Smooth muscle cell (in vitro differentiated cells): Measurements from ENCODE around the gene WNK2. TPM values are rescaled to one million over a fixed set of nuclear protein-coding genes. Genes with fewer than 3 reads are reported as not detected.

Experiments used
- DNase-seq: peaks from one replicate; lab custom pipeline; 2025; ENCODE audit not compliant: unreplicated experiment; lab: John Stamatoyannopoulos, UW
- H2AFZ ChIP-seq: fragments of 200-600 bp; sonication (generic); 2 replicates; pipeline ENCODE4 v1.6.0; 2016; ENCODE audit warnings: antibody characterized with exemption, low read depth, mild to moderate bottlenecking
- H3F3A ChIP-seq: fragments of 200-600 bp; sonication (generic); 2 replicates; pipeline ENCODE4 v1.6.0; 2017; ENCODE audit warnings: antibody characterized with exemption, low read depth
- H3K27ac ChIP-seq: fragments of 200-600 bp; sonication (generic); 2 replicates; pipeline ENCODE4 v1.5.1; 2016; ENCODE audit warnings: low read depth, mild to moderate bottlenecking
- H3K27me3 ChIP-seq: fragments of 200-600 bp; sonication (generic); 2 replicates; pipeline ENCODE4 v1.6.1; 2016; ENCODE audit warnings: low read depth, mild to moderate bottlenecking
- H3K36me3 ChIP-seq: fragments of 200-600 bp; sonication (generic); 2 replicates; pipeline ENCODE4 v1.5.1; 2016; ENCODE audit warnings: low read depth
- H3K4me1 ChIP-seq: fragments of 200-600 bp; sonication (generic); 2 replicates; pipeline ENCODE4 v1.5.1; 2016; ENCODE audit warnings: low read depth
- H3K4me2 ChIP-seq: fragments of 200-600 bp; sonication (generic); 2 replicates; pipeline ENCODE4 v1.6.0; 2016; ENCODE audit warnings: mild to moderate bottlenecking
- H3K4me3 ChIP-seq: fragments of 200-600 bp; sonication (generic); 2 replicates; pipeline ENCODE4 v1.5.1; 2016; ENCODE audit warnings: mild to moderate bottlenecking
- H3K79me2 ChIP-seq: fragments of 200-600 bp; sonication (generic); 2 replicates; pipeline ENCODE4 v1.6.0; 2016; ENCODE audit warnings: low read depth, mild to moderate bottlenecking
- H3K9ac ChIP-seq: fragments of 200-600 bp; sonication (generic); 2 replicates; pipeline ENCODE4 v1.6.0; 2016; ENCODE audit warnings: low read depth
- H3K9me3 ChIP-seq: fragments of 200-600 bp; sonication (generic); replicated peaks from 2 replicates; pipeline ENCODE4 v1.5.1; 2016; ENCODE audit warnings: low read depth
- H4K20me1 ChIP-seq: fragments of 200-600 bp; sonication (generic); 2 replicates; pipeline ENCODE4 v1.6.0; 2016; ENCODE audit warnings: low read depth
- WGBS: methylation state at CpG from one replicate; pipeline ENCODE4 v1.1.7; 2016; ENCODE audit warnings: low lambda C conversion rate; 5-methylcytosine and 5-hydroxymethylcytosine counted together
- polyA plus RNA-seq: library from polyadenylated mRNA; unstranded; fragments of >200 nt; fragmentation: Nextera tagmentation; extraction: Ambion mirVana; gene quantifications from 2 replicates; pipeline ENCODE4 v1.2.1, GENCODE V29; 2016
- total RNA-seq: library from RNA; depleted of rRNA; stranded (reverse); fragments of >200 nt; gene quantifications from 2 replicates; pipeline ENCODE4 v1.2.3, GENCODE V29; 2014
- TF ChIP-seq, protein P1 (sequence below): fragments of 200-600 bp; sonication (generic); IDR thresholded peaks from 2 replicates; pipeline ENCODE4 v1.5.1; 2017; ENCODE audit warnings: borderline replicate concordance, mild to moderate bottlenecking, antibody characterized with exemption; ENCODE audit not compliant: insufficient read depth, poor library complexity, severe bottlenecking

Gene WNK2
- total and polyA plus RNA-seq, 2 experiments from 2014 or later = 0.27 to 0.31 TPM

DNA sequence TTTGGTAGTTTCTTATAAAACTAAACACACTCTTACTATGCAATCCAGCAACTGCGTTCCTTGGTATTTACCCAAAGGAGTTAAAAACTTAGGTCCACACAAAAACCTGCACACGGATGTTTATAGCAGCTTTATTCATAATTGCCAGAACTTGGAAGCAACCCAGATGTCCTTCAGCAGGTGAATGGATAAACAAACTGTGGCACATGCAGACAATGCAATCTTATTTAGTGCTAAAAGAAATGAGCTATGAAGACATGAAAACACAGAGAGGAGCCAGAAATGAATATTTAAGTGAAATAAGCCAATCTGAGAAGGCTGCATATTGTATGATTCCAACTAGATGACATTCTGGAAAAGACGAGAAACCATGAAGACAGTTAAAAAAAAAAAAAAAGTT, 10.7 kb downstream of the WNK2 start:
- H3K4me2 ChIP-seq = no peak overlapping the region
- H3K27me3 ChIP-seq = no peaks in the 10 kb centered on the region
- DNase-seq = no peak
- H3F3A ChIP-seq = no peaks in the 10 kb centered on the region
- no peaks in the 10 kb centered on the region for H3K36me3 ChIP-seq
- no peaks in the 10 kb centered on the region for H4K20me1 ChIP-seq
- H3K4me1 ChIP-seq = no peaks in the 10 kb centered on the region
- no peaks in the 10 kb centered on the region for H3K79me2 ChIP-seq
- no peak overlapping the region for H3K4me3 ChIP-seq
- 86% methylated on average over 3 of the region's 3 CpGs for WGBS
- TF ChIP-seq, protein P1, sequence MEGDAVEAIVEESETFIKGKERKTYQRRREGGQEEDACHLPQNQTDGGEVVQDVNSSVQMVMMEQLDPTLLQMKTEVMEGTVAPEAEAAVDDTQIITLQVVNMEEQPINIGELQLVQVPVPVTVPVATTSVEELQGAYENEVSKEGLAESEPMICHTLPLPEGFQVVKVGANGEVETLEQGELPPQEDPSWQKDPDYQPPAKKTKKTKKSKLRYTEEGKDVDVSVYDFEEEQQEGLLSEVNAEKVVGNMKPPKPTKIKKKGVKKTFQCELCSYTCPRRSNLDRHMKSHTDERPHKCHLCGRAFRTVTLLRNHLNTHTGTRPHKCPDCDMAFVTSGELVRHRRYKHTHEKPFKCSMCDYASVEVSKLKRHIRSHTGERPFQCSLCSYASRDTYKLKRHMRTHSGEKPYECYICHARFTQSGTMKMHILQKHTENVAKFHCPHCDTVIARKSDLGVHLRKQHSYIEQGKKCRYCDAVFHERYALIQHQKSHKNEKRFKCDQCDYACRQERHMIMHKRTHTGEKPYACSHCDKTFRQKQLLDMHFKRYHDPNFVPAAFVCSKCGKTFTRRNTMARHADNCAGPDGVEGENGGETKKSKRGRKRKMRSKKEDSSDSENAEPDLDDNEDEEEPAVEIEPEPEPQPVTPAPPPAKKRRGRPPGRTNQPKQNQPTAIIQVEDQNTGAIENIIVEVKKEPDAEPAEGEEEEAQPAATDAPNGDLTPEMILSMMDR = no peak
- H3K27ac ChIP-seq = no peak overlapping the region
- H3K9ac ChIP-seq = no peak overlapping the region
- H3K9me3 ChIP-seq = no peaks in the 10 kb centered on the region
- no peak overlapping the region for H2AFZ ChIP-seq

DNA sequence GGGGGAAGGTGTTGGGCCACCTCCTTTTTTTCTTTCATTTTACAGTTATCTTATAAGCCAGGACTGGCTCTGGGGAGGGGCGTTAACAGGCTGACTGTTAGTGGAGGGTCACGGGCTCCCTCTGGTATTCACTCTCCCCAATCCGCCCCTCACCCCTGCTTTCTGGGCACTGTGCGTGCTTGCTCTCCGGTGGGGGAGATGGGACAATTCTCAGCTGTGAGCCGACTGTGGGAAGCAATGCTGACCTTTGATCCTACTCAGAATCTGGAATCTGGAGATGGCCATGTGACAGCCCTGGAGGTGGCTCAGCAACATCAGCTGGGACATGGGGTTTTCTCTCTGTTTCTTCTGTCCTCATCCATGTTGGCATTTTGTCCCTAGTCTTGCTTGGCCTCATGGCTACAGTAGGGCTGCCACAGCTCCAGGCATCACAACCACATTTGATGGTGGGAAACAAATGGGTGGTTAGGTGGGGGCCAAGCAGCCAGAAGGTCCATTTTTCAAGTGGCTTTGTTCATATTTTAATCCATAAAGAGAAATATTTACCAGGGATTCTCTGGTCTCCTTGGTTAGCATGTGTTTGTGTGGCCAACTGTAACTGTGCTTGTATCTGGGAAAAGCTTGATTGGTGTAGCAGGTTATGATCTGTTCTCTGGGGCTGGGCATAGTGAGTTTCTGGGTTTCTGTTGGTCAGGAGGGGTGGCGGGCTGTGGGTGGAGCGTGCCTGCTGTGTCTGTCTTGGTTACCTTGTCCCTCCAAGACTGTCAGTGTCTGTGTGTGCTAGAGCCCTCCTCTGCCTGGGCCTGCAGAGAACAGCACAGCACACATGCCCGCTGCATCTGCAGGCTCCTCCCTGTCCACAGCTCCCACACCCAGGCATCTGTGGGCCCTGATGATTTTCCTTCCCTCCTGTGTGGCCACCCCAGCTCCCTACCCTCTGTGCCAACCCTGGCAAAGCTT, 12.4 kb downstream of the WNK2 start:
- Histone ChIP-seq H3K9ac (no peak overlapping the region), H3F3A (no peaks in the 10 kb centered on the region), H3K79me2 (no peaks in the 10 kb centered on the region), H3K4me2 (no peak overlapping the region), H3K4me1 (no peaks in the 10 kb centered on the region), H3K9me3 (no peaks in the 10 kb centered on the region), H3K27me3 (no peaks in the 10 kb centered on the region), H4K20me1 (no peaks in the 10 kb centered on the region), H3K27ac (no peak overlapping the region), H2AFZ (no peak overlapping the region), H3K36me3 (no peaks in the 10 kb centered on the region), H3K4me3 (no peak overlapping the region)
- WGBS = 95% methylated on average over 9 of the region's 9 CpGs
- TF ChIP-seq, protein P1 = no peak
- DNase-seq = no peak

DNA sequence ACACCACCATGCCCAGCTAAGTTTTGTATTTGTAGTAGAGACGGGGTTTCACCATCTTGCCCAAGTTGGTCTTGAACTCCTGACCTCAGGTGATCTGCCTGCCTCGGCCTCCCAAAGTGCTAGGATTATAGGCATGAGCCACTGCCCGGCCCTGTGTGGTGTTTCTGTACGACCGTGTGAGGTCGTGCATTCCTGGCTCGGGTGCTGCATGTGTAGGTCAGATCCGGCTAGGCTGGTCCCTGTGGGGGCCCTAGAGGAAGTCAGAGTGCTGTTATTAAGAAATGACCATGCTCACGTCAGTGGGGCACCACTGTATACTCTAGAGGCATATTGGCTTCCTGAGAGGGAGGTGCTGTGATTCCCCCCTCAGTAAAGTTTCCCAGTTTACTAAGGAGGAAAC, 13.7 kb downstream of the WNK2 start:
- no peak overlapping the region for H2AFZ ChIP-seq
- H3K9ac ChIP-seq = no peak overlapping the region
- no peaks in the 10 kb centered on the region for H4K20me1 ChIP-seq
- no peak overlapping the region for H3K4me2 ChIP-seq
- H3K36me3 ChIP-seq = no peaks in the 10 kb centered on the region
- 76% methylated on average over 9 of the region's 9 CpGs for WGBS
- DNase-seq = no peak
- H3K4me1 ChIP-seq = no peaks in the 10 kb centered on the region
- no peaks in the 10 kb centered on the region for H3F3A ChIP-seq
- no peaks in the 10 kb centered on the region for H3K27me3 ChIP-seq
- TF ChIP-seq, protein P1 = no peak
- no peaks in the 10 kb centered on the region for H3K79me2 ChIP-seq
- no peak overlapping the region for H3K4me3 ChIP-seq
- H3K9me3 ChIP-seq = no peaks in the 10 kb centered on the region
- no peak overlapping the region for H3K27ac ChIP-seq
